GM12892 (cell line): Measurements from ENCODE around the gene FBXW4.

Source experiments
- DNase-seq: peaks from one replicate; pipeline ENCODE4 v3.0.0; 2011; ENCODE audit not compliant: insufficient read length
- FAIRE-seq: peaks from 2 replicates; lab custom pipeline; 2011; peaks lifted over from hg19 to GRCh38; lab: Jason Lieb, UNC
- POLR2A ChIP-seq: IDR thresholded peaks from 2 replicates; pipeline ENCODE4 v1.6.1; 2011; ENCODE audit warnings: low read depth, low read length, control low read depth
- POLR2AphosphoS5 ChIP-seq: IDR thresholded peaks from 2 replicates; pipeline ENCODE4 v1.6.1; 2011; ENCODE audit warnings: low read depth, low read length, control low read depth
- TAF1 ChIP-seq: IDR thresholded peaks from 2 replicates; pipeline ENCODE4 v1.6.1; 2011; ENCODE audit warnings: low read depth, mild to moderate bottlenecking, control low read depth, low read length, borderline replicate concordance

Gene FBXW4

GRCh38 chr10:101614663-101615524, 80.1 kb downstream of the FBXW4 start:
- TF ChIP-seq POLR2A (no peak), POLR2AphosphoS5 (no peak), TAF1 (no peak)
- DNase-seq: no peak
- FAIRE-seq: no peak

DNA sequence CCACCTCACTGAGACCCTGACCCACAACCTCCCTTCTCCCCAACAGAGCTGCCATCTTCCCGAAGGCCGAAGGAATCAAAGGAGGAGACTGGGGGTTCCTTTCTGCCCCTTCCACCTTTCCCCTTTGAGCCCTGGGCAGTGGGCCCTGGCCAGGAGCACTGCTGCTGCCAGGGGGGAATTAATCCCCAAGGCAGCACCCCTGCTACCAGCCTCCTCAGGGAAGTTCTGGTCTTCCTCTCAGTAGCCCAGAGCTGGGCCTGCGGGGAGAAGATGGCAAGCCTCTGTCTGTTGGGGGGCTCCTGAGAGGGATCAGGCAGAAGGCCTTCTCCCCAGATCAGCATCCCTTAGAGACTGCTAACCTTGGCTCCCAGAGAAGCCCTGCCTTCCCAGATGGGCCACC, 81.3 kb downstream of the FBXW4 start:
- TF ChIP-seq TAF1 (no peak), POLR2A (no peak), POLR2AphosphoS5 (no peak)
- no peak for FAIRE-seq

DNA sequence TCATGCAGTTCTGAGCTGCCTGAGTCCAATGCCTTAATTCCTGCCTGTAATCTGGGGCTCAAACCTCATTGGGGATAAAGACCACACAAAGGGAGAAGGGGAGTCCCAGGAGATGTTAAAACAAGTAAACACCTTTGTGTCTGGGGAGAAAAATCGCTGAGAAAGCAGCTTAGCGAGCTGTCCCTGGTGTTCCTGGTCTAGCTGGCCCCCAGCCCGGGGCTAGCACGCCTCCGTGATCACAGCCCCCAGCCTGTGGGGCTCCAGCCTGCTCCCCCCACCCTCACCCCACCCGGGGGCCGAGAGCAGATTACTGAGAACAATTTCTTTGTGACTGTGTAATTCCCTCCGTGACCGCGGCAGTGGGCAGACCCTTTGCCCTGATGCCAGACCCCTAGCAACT, 82.1 kb downstream of the FBXW4 start:
- FAIRE-seq: no peak
- TF ChIP-seq TAF1 (no peak), POLR2A (no peak), POLR2AphosphoS5 (no peak)
- no peak for DNase-seq

More for the DNA sequence above, 81.3 kb downstream of the FBXW4 start:
- no peak for DNase-seq

GRCh38 chr10:101612086-101612485, 82.9 kb downstream of the FBXW4 start:
- no peak for DNase-seq
- FAIRE-seq: no peak
- TF ChIP-seq TAF1: no peak
- no peak for TF ChIP-seq POLR2A
- no peak for TF ChIP-seq POLR2AphosphoS5

GRCh38 chr10:101611096-101611905, 83.7 kb downstream of the FBXW4 start:
- TF ChIP-seq POLR2A (no peak), POLR2AphosphoS5 (no peak), TAF1 (no peak)
- FAIRE-seq: no peak
- DNase-seq: no peak

- TF ChIP-seq POLR2AphosphoS5 (no peak), POLR2A (no peak)
- FAIRE-seq (no peak), DNase-seq (no peak)
Measured at GRCh38 chr10:101609481-101609880, 85.5 kb downstream of the FBXW4 start.

DNA sequence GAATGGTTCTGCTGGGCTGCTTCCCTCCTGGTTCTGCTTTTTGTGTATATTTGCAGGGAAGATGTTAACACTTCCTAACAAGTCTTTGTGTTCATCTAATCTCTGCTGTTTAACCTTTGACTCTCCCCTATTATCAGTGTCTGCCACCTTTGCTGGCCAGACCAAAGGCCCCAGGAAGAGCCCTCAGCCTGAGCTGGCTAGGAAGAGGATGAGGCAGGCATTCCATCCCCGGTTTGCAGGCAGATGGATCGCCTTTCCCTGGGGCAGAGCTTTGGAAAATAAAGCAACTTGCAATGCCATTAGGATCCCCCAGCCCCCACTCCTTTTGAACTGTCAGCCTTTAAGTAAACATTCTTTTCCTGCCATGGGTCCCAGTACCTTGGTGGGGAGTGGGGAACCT, 87.8 kb downstream of the FBXW4 start:
- DNase-seq (no peak), FAIRE-seq (no peak)
- no peak for TF ChIP-seq POLR2AphosphoS5
- no peak for TF ChIP-seq TAF1
- no peak for TF ChIP-seq POLR2A

GRCh38 chr10:101602761-101603398, 92.1 kb downstream of the FBXW4 start:
- no peak for TF ChIP-seq TAF1
- TF ChIP-seq POLR2AphosphoS5: no peak
- no peak for TF ChIP-seq POLR2A
- FAIRE-seq: peak; percentile 86
- peak; percentile 65 for DNase-seq

DNA sequence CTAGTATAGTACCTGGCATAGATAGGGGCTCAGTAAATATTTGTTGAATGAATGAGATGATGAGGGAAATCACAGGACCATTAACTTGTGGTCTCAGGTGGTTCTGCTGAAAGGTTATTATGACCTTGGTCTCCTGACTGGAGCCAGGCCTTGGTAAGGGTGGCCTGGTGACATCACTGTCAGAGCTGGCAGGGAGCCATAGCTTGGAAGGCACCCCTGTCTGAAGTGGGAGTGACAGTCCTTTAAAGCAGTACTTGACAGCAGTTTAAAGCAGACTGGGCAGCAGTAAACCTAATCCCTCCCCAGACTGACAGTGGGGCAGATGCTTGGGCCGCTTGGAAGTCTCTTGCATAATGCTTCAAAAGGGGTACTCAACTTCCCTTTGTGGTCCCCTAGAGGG, 93.4 kb downstream of the FBXW4 start:
- DNase-seq (no peak), FAIRE-seq (no peak)
- TF ChIP-seq TAF1: no peak
- TF ChIP-seq POLR2AphosphoS5: no peak
- TF ChIP-seq POLR2A: no peak

GRCh38 chr10:101597091-101597900, 97.7 kb downstream of the FBXW4 start:
- FAIRE-seq (no peak), DNase-seq (no peak)
- TF ChIP-seq POLR2AphosphoS5 (no peak), TAF1 (no peak), POLR2A (no peak)
